HEK293T (cell line): ENCODE results near the gene NDEL1.

ENCODE experiments used
- FOXK2 ChIP-seq: fragments of 450-650 bp; IDR thresholded peaks from 2 replicates; pipeline ENCODE4 v1.6.1; 2016; ENCODE audit warnings: mild to moderate bottlenecking
- HDGF ChIP-seq: fragments of 450-650 bp; IDR thresholded peaks from 2 replicates; pipeline ENCODE4 v1.6.1; 2017; ENCODE audit warnings: antibody characterized with exemption, borderline replicate concordance
- LEF1 ChIP-seq: fragments of 450-650 bp; IDR thresholded peaks from 2 replicates; pipeline ENCODE4 v1.6.1; 2017; ENCODE audit warnings: mild to moderate bottlenecking, borderline replicate concordance
- TARDBP ChIP-seq: fragments of 450-650 bp; IDR thresholded peaks from 2 replicates; pipeline ENCODE4 v1.6.1; 2016
- ZNF384 ChIP-seq: fragments of 450-650 bp; IDR thresholded peaks from 2 replicates; pipeline ENCODE4 v1.6.1; 2016

DNA sequence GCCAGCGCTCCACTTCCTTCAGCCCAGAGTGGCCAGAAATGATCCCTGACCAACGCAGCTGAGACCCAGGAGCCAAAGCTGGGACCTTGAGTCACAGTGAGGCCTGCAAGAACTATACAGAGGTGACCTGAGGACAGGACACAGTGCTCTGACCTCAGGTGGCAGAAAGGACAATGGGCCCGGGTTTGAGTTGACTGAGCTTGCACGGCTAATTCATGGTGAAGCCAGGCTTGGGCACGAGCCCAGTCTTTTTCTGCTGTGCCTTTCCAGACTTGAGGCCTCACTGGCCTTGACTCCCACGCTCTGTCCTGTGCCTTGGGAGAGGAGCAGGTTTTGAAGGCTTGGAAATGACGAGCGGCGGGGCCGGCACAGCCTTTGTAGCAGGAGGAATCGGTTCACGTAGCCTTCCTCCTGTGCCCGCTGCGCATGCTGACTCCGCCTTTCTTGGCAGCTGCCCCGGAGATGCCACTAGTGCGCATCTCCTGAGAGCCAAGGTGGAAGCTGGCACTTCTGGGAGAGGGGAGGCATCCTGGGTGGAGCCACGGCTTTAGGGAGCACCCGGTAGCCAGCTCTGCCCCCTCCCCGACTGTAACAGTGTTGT is 34.9 kb downstream of the NDEL1 start:
- TF ChIP-seq TARDBP (no peak), HDGF (no peak), ZNF384 (no peak), LEF1 (no peak), FOXK2 (no peak)
